Smooth muscle cell (in vitro differentiated cells): ENCODE results near the gene NDUFA9. TPM values are rescaled to one million over a fixed set of nuclear protein-coding genes. Genes with fewer than 3 reads are reported as not detected.

Source experiments
- DNase-seq: peaks from one replicate; lab custom pipeline; 2025; ENCODE audit not compliant: unreplicated experiment; lab: John Stamatoyannopoulos, UW
- H2AFZ ChIP-seq: fragments of 200-600 bp; sonication (generic); 2 replicates; pipeline ENCODE4 v1.6.0; 2016; ENCODE audit warnings: antibody characterized with exemption, low read depth, mild to moderate bottlenecking
- H3F3A ChIP-seq: fragments of 200-600 bp; sonication (generic); 2 replicates; pipeline ENCODE4 v1.6.0; 2017; ENCODE audit warnings: antibody characterized with exemption, low read depth
- H3K27ac ChIP-seq: fragments of 200-600 bp; sonication (generic); 2 replicates; pipeline ENCODE4 v1.5.1; 2016; ENCODE audit warnings: low read depth, mild to moderate bottlenecking
- H3K27me3 ChIP-seq: fragments of 200-600 bp; sonication (generic); 2 replicates; pipeline ENCODE4 v1.6.1; 2016; ENCODE audit warnings: low read depth, mild to moderate bottlenecking
- H3K36me3 ChIP-seq: fragments of 200-600 bp; sonication (generic); 2 replicates; pipeline ENCODE4 v1.5.1; 2016; ENCODE audit warnings: low read depth
- H3K4me1 ChIP-seq: fragments of 200-600 bp; sonication (generic); 2 replicates; pipeline ENCODE4 v1.5.1; 2016; ENCODE audit warnings: low read depth
- H3K4me2 ChIP-seq: fragments of 200-600 bp; sonication (generic); 2 replicates; pipeline ENCODE4 v1.6.0; 2016; ENCODE audit warnings: mild to moderate bottlenecking
- H3K4me3 ChIP-seq: fragments of 200-600 bp; sonication (generic); 2 replicates; pipeline ENCODE4 v1.5.1; 2016; ENCODE audit warnings: mild to moderate bottlenecking
- H3K79me2 ChIP-seq: fragments of 200-600 bp; sonication (generic); 2 replicates; pipeline ENCODE4 v1.6.0; 2016; ENCODE audit warnings: low read depth, mild to moderate bottlenecking
- H3K9ac ChIP-seq: fragments of 200-600 bp; sonication (generic); 2 replicates; pipeline ENCODE4 v1.6.0; 2016; ENCODE audit warnings: low read depth
- H3K9me3 ChIP-seq: fragments of 200-600 bp; sonication (generic); replicated peaks from 2 replicates; pipeline ENCODE4 v1.5.1; 2016; ENCODE audit warnings: low read depth
- H4K20me1 ChIP-seq: fragments of 200-600 bp; sonication (generic); 2 replicates; pipeline ENCODE4 v1.6.0; 2016; ENCODE audit warnings: low read depth
- CTCF ChIP-seq: fragments of 200-600 bp; sonication (generic); IDR thresholded peaks from 2 replicates; pipeline ENCODE4 v1.5.1; 2017; ENCODE audit warnings: borderline replicate concordance, mild to moderate bottlenecking, antibody characterized with exemption; ENCODE audit not compliant: insufficient read depth, poor library complexity, severe bottlenecking
- WGBS: methylation state at CpG from one replicate; pipeline ENCODE4 v1.1.7; 2016; ENCODE audit warnings: low lambda C conversion rate; 5-methylcytosine and 5-hydroxymethylcytosine counted together
- polyA plus RNA-seq: library from polyadenylated mRNA; unstranded; fragments of >200 nt; fragmentation: Nextera tagmentation; extraction: Ambion mirVana; gene quantifications from 2 replicates; pipeline ENCODE4 v1.2.1, GENCODE V29; 2016
- total RNA-seq: library from RNA; depleted of rRNA; stranded (reverse); fragments of >200 nt; gene quantifications from 2 replicates; pipeline ENCODE4 v1.2.3, GENCODE V29; 2014

Gene NDUFA9
- total and polyA plus RNA-seq, 2 experiments from 2014 or later: 99.9 to 152 TPM

- no peak for DNase-seq
- no peaks in the 10 kb centered on the region for H3K4me1 ChIP-seq
- no peak for TF ChIP-seq CTCF
- H3K9ac ChIP-seq: no peak overlapping the region
- H3K4me3 ChIP-seq: no peak overlapping the region
- no peaks in the 10 kb centered on the region for H3K36me3 ChIP-seq
- WGBS: 47% methylated on average over 5 of the region's 5 CpGs
- H3K27me3 ChIP-seq: peaks cover 32% of the 10 kb centered on the region
- H3K9me3 ChIP-seq: no peaks in the 10 kb centered on the region
- no peak overlapping the region for H3K4me2 ChIP-seq
- no peaks in the 10 kb centered on the region for H3F3A ChIP-seq
- no peaks in the 10 kb centered on the region for H3K79me2 ChIP-seq
- H2AFZ ChIP-seq: no peak overlapping the region
- no peaks in the 10 kb centered on the region for H4K20me1 ChIP-seq
- no peak overlapping the region for H3K27ac ChIP-seq
Measured at GRCh38 chr12:4630262-4630661, 18.7 kb upstream of the NDUFA9 start.

- H3K36me3 ChIP-seq: no peaks in the 10 kb centered on the region
- 78% methylated on average over 6 of the region's 6 CpGs for WGBS
Measured at GRCh38 chr12:4643747-4644146, 5.2 kb upstream of the NDUFA9 start.

GRCh38 chr12:4645023-4645422 is 3.9 kb upstream of the NDUFA9 start:
- Histone ChIP-seq H4K20me1 (no peaks in the 10 kb centered on the region), H2AFZ (no peak overlapping the region), H3K27me3 (peaks cover 11% of the 10 kb centered on the region), H3K4me2 (no peak overlapping the region), H3K36me3 (no peaks in the 10 kb centered on the region), H3K9ac (no peak overlapping the region), H3K4me1 (peaks cover 8% of the 10 kb centered on the region), H3K27ac (no peak overlapping the region), H3F3A (no peaks in the 10 kb centered on the region), H3K9me3 (no peaks in the 10 kb centered on the region), H3K4me3 (no peak overlapping the region), H3K79me2 (peaks cover 9% of the 10 kb centered on the region)
- 83% methylated on average over 1 of the region's 1 CpG for WGBS
- no peak for TF ChIP-seq CTCF
- no peak for DNase-seq

More at GRCh38 chr12:4643747-4644146, 5.2 kb upstream of the NDUFA9 start:
- no peaks in the 10 kb centered on the region for H3K79me2 ChIP-seq
- H3K4me3 ChIP-seq: no peak overlapping the region
- H4K20me1 ChIP-seq: no peaks in the 10 kb centered on the region
- H3K27me3 ChIP-seq: peaks cover 11% of the 10 kb centered on the region
- H3K4me2 ChIP-seq: no peak overlapping the region
- H3K9ac ChIP-seq: no peak overlapping the region
- DNase-seq: no peak
- no peak overlapping the region for H2AFZ ChIP-seq
- no peaks in the 10 kb centered on the region for H3K9me3 ChIP-seq
- TF ChIP-seq CTCF: no peak
- no peak overlapping the region for H3K27ac ChIP-seq
- H3F3A ChIP-seq: no peaks in the 10 kb centered on the region
- H3K4me1 ChIP-seq: peaks cover 4% of the 10 kb centered on the region

GRCh38 chr12:4648104-4648500 is 812 bp upstream of the NDUFA9 start:
- Histone ChIP-seq H3F3A (no peaks in the 10 kb centered on the region), H3K36me3 (no peaks in the 10 kb centered on the region), H4K20me1 (no peaks in the 10 kb centered on the region), H3K27ac (peak overlapping the region; percentile 71), H3K9me3 (no peaks in the 10 kb centered on the region), H3K9ac (peak overlapping the region; percentile 79), H3K4me1 (peaks cover 12% of the 10 kb centered on the region), H3K4me2 (peak overlapping the region; percentile 85), H3K27me3 (no peaks in the 10 kb centered on the region), H3K4me3 (peak overlapping the region; percentile 81), H2AFZ (peak overlapping the region; percentile 96), H3K79me2 (peaks cover 39% of the 10 kb centered on the region)
- TF ChIP-seq CTCF: no peak
- no peak for DNase-seq
- WGBS: 42% methylated on average over 4 of the region's 4 CpGs
